HG03442 (cell line): ENCODE data around the gene ACBD5.
A peak's percentile ranks its signal among the peaks of the same experiment; 100 is the strongest.
"Not testable (repeated sequence)": the region's sequence is repeated elsewhere in the genome, so short reads cannot be mapped to it uniquely, and the experiment has no call there.

Experiments used
- ATAC-seq: cut with Tn5 transposase; IDR thresholded peaks from one replicate; pipeline ENCODE4 v1.9.1; 2021; ENCODE audit warnings: mild to moderate bottlenecking, moderate library complexity; ENCODE audit not compliant: unreplicated experiment

ACBD5 gene

DNA sequence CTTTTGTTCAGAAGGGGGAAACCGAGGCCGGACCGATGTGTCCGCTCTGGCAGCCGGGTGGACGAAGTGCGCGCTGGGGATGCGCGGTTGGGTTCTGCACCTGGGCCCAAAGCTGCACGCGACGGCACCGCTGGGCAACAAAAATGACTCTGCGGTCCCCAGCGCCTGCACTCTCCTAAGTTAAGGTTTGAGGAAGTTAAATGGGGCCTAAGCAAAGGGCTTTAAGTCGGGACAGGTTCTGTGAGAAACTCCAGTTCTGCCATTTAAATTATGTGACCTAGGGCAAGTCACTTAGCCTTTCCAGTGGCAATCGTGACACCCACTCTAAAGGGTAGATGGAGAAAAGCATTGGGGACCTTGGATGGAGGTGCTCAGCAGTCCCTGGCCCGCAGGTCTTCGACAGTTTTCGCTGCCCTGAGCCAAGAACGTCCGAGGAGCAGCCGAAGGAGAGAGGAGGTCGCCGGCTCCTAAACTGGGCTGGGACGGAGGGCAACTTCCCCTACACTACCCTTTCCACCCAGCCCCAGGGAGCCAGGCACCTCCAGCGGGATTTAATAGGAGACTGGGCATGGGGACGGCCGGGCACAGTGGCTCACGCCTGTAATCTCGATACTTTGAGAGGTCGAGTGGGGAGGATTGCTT lies 534 bp upstream of the ACBD5 start:
- peak; percentile 11 for ATAC-seq

DNA sequence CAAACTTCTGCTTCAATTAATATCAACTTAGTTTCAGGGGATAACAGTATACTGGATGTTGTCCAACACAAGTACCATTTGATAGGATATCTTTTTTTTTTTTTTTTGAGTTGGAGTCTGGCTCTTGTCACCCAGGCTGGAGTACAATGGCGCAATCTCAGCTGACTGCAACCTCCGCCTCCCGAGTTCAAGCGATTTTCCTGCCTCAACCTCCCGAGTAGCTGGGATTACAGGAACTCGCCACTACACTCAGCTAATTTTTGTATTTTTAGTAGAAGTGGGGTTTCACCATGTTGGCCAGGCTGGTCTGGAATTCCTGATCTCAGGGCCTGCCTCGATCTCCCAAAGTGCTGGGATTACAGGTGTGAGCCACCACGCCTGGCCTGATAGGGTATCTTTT lies 3.1 kb downstream of the ACBD5 start:
- ATAC-seq, result not testable (repeated sequence)

DNA sequence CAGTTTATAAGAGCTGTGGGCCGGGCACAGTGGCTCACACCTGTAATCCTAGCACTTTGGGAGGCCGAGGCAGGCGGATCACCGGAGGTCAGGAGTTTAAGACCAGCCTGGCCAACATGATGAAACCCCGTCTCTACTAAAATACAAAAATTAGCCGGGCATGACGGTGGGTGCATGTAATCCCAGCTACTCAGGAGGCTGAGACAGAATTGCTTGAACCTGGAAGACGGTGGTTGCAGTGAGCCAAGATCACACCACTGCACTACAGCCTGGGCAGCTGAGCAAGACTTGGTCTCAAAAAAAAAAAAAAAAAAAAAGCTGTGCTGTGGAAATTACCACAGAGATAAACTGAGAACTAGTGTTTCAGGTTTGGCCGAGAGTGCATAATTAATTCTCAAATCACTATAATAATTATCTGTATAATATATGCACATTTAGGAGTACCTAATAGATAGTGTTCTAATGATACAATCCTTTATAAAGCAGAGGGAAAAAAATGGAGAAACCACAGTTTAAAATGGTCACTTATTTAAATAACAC lies 3.9 kb downstream of the ACBD5 start:
- not testable (repeated sequence) for ATAC-seq

DNA sequence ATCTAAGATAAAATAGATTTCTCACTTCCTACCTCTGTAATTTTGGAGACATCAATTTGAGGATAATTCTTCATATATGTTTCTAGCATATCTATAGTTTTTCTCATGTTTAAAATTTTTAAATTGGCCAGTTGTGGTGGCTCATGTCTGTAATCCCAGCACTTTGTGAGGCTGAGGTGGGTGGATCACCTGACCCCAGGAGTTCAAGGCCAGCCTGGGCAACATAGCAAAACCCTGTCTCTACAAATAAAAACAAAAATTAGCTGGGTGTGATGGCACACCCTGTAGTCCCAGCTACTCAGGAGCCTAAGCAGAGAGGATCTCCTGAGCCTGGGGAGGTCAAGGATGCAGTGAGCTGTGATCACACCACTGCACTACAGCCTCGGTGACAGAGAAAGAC lies 4.9 kb downstream of the ACBD5 start:
- no peak for ATAC-seq

DNA sequence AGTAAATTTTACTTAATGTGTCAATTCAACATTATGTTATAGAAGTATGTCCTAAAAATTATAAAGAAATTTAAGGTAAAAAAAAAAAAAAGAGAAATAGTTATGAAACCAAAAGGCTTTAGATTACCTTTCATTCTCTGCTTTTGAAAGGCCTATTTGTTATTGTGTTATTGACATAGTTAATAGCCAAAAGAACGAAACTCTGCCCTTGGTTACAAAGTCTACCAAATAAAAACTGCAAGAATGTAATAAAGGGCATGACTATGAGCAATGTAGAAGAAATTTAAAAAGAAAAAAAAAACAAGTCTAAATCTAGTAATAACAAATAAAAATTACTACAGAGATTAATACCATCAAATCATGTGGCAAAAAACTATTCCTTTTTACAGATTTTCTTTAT lies 10.6 kb downstream of the ACBD5 start:
- no peak for ATAC-seq

DNA sequence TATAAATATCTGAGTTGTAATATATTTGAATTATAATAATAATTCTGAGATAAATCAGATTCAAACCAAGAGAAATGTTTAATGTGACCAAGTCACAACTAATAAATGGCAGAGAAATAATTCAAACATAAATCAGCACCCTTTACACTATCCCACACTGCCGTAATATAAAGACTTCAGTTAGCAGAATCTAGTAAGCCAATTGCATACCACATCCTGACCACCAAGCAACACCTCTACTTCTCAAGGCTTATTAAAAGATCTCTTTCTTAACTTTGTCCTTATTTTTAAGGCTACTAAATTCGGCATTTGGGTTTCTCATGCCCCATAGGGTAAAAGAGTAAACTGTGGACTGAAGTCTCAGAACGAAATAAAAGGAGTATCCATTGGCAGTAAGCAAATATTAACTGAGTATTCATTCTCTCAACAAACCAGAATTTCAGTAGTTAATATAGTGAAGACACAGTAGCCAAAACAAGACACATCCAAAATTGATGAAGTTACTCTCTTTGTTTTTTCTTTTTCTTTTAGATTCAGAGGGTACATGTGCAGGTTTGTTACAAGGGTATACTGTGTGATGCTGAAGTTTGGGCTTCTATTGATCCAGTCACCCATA lies 14.8 kb downstream of the ACBD5 start:
- no peak for ATAC-seq

DNA sequence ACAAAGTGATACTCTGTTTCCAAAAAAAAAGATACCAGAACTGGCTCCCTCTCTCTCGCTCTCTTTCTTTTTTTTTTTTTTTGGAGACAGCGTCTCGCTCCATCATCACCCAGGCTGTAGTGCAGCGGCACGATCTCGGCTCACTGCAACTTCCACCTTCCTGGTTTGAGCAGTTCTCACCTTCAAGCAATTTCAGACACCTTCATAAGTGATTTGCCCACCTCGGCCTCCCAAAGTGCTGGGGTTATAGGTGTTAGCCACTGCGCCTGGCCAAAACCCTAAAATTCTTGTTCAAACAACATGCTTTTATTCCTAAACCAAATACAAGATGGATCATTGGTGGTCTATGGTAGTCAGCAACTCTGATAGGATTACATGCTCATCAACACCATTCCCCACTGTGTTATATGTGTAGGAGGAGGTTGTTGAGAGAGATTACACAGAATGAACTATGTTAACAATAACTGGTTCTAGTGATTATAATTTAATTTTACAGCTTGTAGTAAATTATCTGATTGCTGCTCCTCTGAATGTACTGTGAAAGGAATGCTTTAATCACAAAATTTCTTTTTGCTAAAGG lies 15.5 kb downstream of the ACBD5 start:
- ATAC-seq, result no peak

DNA sequence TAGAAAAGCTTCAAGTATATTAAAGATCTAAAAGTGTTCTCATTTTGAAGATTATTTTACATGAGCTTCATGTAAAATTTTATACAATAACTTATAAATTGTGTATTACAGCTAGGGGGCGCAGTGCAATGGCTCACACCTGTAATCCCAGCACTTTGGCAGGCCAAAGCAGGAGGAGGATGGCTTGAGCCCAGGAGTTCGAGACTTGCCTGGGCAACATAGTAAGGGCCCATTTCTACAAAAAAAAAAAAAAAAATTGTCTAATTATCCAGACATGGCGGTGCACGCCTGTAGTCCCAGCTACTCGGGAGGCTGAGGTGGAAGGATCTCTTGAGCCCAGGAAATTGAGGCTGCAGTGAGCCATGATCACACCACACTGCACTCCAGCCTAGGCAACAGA lies 16.6 kb downstream of the ACBD5 start:
- no peak for ATAC-seq

DNA sequence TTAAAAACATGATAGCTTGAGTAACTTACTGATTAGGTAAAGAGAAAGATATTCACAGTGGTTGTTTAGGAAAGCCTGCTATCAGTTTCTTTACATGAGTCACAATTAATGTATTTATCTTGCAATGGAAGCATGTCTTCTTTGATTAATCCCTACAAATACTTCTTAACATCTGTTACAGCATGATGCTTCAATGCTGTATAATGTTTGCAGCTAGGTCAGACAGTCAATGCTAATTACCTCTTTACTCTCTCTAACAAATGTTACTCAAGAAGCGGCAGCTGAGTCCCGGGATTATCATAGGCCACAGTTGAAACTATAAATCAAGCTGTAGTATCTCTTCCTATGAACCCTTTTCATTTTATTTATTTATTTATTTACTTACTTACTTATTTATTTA lies 33.2 kb downstream of the ACBD5 start:
- no peak for ATAC-seq

DNA sequence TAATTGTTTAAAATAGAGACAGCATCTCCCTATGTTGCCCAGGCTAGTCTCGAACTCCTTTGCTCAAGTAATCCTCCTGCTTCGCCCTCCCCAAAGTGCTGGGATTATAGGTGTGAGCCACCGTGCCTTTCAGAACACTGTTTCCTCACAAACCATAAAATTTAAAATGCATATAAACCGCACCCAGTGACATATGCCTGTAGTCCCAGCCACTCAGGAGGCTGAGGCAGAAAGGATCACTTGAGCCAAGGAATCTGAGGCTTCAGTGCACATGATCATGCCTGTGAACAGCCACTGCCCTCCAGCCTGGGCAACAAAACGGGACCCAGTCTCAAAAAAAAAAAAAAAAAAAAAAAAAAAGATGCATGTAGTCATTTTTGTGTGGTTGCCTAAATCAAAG lies 36.8 kb downstream of the ACBD5 start:
- no peak for ATAC-seq

DNA sequence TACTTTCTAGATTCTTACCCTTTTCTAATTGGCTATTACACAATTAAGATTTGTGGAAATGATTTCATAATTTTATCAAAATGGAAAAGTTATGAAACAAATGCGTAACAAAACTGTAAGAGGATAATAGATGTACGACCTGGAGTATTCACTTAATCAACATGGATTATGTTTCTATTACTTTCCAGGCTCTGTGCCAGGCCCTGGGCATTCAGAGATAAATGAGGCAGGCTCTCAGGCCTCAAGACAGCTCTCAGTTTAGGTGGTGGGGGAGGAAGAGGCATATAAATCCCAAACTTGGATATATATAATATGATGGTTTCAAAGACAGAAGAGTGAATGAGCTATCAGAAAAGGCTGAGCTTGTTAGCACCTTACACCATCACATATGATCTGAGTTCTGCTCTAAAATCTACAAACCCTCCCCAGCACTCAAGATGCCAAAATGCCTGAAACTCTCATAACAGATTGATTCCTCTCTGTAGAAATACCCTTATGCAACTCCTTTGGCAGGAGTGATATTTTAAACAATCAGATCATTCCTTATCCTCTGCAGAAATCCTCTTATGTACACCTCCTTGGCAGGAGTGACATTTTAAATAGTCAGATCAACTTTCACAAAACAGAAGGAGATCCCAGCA lies 42.5 kb downstream of the ACBD5 start:
- no peak for ATAC-seq

DNA sequence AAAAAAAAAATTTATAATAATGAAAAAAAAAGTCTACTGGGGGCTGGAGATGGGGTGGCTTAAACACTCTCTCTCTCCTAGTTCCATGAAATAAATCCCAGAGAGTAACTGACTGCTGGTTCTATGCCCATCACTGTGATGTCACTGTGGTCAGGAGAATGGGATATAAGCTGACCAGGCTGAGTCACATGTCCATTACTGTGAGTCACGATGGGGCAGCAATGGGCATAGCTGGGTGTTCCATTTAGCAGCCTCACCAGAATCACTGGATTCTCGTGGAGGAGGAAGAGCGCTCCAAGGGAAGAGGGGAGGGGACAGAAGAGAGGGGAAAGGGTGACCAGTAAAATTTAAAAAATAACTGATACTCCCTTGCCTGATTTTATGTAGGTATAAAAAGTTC lies 48.3 kb downstream of the ACBD5 start:
- no peak for ATAC-seq

DNA sequence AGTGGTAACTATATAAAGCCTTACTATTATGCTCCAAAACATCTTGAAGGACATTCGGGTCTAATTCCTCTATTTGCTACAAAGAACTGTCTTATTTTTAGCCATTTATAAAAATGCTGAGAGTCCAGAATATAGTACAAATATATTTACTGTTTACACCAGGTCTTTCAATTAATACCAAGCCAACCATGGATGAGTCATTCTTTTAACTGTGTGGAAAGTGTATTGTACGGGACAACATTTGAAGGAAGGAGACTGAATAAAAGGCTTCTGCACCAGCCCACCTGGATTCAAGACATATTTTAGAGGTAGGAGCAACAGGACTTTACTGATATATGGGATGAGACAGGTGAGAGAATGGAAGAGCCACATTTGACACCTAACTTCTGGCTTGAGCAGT lies 50.1 kb downstream of the ACBD5 start:
- no peak for ATAC-seq

DNA sequence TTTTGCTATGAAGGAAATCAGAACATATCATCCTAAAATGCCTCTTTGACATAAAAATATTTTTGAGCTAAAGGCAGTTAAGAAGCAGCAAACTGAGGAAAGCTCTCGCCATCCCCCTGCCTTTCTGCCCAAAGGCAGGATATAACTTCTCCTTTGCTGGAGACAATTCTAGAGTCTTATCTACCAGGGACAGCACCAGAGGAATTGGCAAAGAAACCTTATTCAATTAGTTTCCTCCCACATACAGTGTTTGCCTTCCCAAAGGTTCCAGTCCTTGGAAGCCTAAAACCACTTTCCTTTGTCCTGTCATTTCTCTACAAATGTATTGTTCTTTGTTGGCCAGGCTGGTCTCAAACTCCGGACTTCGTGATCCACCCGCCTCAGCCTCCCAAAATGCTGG lies 51.7 kb downstream of the ACBD5 start:
- ATAC-seq, result no peak

DNA sequence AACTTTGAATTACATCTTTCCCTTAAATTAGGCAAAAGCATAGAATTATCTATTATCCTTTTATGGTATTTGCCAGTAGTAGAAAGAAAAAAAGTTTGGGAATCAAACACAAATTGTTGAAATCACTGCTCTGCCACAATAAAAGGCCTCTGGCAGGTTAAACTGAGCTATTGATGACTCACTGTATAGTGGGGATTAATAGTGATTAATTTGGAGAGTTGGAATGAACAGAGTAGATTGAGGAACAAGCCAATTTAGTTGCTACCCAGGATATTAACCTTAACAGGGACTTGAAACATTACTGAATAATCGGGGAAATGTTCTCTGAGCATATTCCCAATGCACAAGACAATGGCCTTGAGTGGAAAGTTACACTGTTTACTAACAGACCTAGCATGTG lies 52.3 kb downstream of the ACBD5 start:
- ATAC-seq, result no peak

DNA sequence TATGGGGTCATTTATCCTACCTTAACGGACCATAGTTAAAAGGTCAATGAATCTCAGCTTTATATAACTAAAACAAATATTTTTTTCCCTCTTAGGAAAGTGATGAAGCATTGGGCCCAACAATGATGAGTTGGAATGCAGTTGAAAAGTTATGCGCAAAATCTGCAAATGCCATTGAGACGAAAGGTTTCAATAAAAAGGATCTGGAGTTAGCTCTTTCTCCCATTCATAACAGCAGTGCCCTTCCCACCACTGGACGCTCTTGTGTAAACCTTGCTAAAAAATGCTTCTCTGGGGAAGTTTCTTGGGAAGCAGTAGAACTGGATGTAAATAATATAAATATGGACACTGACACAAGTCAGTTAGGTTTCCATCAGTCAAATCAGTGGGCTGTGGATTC lies 70.7 kb downstream of the ACBD5 start:
- ATAC-seq, result no peak

DNA sequence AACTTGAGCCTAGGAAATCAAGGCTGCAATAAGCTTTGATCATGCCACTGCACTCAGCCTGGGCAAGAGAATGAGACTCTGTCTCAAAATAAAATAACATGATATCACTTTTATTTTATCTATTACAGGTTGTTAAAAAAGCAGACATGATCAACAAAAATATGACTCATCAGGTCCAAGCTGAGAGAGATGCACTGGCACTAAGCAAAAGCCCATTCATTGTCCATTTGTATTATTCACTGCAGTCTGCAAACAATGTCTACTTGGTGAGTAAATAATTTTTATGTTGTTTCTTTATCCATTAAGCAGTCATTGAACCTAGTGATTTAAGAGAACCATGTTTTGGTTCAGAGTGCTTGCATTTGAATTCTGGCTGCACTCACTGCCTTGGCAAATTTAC lies 82.2 kb downstream of the ACBD5 start:
- ATAC-seq, result no peak

DNA sequence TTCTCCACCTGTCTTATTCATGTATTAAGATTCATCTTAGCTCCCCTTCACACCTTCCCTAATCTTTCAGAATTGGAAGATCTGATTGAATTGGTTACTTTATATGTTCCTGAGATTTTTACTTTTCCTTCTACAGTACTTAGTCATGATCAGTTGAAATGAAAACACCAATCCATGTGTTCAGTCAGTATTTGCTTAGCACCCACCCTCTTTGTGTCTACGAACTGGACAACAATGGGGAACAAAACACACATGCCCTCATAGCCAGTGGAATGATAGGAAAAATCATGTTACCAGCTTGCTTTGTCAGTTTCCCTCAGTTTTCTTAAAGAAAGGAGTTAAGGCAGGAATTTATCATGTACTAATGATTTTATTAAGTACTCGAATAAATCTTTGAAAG lies 83.4 kb downstream of the ACBD5 start:
- no peak for ATAC-seq

DNA sequence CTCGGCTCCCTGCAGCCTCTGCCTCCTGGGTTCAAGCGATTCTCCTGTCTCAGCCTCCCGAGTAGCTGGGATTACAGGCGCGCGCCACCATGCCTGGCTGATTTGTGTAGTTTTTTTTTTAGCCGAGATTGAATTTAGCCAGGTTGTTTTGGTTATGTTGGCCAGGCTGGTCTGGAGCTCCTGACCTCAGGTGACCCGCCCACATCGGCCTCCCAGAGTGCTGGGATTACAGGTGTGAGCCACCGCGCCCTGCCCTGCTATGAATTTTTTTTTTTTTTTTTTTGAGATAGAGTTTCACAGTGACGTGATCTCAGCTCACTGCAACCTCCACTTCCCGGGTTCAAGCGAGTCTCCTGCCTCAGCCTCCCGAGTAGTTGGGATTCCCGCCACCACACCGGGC lies 84.0 kb downstream of the ACBD5 start:
- not testable (repeated sequence) for ATAC-seq

DNA sequence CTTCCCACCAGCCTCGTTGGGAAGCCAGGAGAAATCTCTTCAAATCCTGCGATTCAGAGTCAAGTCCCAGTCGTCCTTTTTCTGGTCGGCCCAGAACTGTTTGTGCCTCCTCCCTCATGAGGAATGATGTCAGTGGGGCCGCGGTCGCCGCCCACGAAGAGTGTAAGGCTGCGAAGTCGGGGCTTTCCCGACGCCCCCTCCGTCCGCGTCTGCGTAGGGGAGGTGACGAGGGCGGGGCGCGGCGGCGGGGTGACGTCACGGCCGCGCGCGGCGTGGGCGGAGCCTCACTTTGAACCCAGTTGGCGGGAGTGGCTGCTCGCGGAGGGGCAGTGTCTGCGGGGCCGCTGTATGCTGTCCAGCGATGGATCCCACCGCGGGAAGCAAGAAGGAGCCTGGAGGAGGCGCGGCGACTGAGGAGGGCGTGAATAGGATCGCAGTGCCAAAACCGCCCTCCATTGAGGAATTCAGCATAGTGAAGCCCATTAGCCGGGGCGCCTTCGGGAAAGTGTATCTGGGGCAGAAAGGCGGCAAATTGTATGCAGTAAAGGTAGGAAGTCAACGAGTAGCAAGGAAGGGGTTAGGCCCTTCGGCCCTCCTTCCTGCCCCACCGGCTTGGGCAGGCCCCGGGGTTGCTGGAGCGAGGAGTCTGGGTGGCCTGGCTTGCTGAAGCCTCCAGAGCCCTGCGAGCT lies 85.4 kb downstream of the ACBD5 start, which contains the start of gene MASTL:
Gene MASTL (plus strand): TSS at position 287 of the 689 bp plus-strand sequence. CDS start 75 bp downstream, at position 362.
- ATAC-seq, result peak; percentile 78

DNA sequence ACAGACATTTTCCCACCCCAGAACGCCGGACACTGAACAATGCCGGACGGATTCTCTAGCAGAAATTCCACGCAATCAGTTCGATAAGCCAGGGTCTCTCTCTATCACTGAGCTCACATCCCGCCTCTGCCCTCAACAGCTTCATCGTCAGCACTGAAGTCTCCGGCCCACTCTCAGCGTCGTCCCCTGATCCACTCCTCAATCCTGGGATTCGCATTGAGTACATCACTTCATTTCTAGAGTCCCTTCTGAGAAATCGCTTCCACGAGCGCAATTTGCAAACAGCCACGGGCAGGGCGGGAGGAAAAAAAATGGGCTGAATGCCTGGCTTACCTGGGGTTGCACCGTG lies 86.8 kb downstream of the ACBD5 start:
- ATAC-seq, result peak; percentile 3
